GM18858 (cell line): ENCODE data around the gene NOX1.

Source experiments
- ATAC-seq: cut with Tn5 transposase; IDR thresholded peaks from one replicate; pipeline ENCODE4 v1.9.1; 2021; ENCODE audit not compliant: unreplicated experiment

Gene NOX1

GRCh38 chrX:100874325-100874724, at the start of gene NOX1:
NOX1 (minus strand) TSS chrX:100874359; CDS start chrX:100874139, 220 bp downstream.
- ATAC-seq: no peak

- no peak for ATAC-seq
These were observed 41.4 kb upstream of the NOX1 start for GRCh38 chrX:100915562-100915961.

- no peak for ATAC-seq
These were observed 39.0 kb upstream of the NOX1 start for GRCh38 chrX:100913111-100913510.

- no peak for ATAC-seq
These were observed 37.6 kb upstream of the NOX1 start for GRCh38 chrX:100911731-100912130.

- ATAC-seq: no peak
These were observed 31.5 kb upstream of the NOX1 start for GRCh38 chrX:100905620-100906019.

- no peak for ATAC-seq
These were observed 30.3 kb upstream of the NOX1 start for GRCh38 chrX:100904433-100904832.

- no peak for ATAC-seq
These were observed 21.4 kb upstream of the NOX1 start for GRCh38 chrX:100895365-100896075.

DNA sequence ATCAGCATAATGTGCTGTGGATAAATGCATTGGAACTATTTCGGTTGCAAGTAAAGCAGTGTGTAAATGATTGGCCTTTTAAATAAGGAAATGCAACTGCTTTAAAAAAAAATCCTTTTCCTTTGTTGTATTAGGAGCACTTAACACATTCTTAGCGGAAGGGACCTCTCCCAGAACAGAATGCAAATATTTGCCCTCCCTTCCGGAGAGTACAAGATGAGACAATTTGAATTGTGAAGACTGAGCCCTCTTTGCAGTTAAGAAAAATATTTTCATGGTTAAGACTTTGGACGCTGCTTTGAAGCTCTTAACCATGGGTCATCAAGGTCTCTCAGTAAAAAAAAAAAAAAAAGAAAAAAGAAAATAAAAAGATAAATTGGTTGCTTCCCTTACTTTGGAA, 9.5 kb upstream of the NOX1 start:
- ATAC-seq: no peak

GRCh38 chrX:100880368-100880767, 6.2 kb upstream of the NOX1 start:
- ATAC-seq: no peak

GRCh38 chrX:100871594-100872560, 2.3 kb downstream of the NOX1 start:
- no peak for ATAC-seq

- no peak for ATAC-seq
These were observed 3.6 kb downstream of the NOX1 start for GRCh38 chrX:100870527-100870926.

DNA sequence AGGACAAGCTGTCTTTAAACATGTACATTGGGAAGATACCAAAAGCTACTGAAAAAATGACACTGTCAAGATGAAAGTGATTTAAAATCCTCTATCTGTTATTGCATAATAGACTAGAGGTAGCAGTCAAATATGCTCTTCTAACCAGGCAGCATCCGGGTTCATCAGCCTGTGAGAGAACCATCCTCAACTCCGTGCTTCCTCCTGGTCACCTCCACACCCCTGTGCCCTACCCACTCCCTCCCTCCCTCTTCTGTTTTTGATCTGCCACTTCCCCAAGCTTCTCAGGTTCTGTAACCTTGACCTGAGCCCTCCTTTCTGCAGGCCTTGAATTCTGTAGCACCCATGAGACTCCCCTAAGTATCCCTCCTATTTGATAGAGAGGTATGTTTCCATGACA, 5.9 kb downstream of the NOX1 start:
- ATAC-seq: no peak

DNA sequence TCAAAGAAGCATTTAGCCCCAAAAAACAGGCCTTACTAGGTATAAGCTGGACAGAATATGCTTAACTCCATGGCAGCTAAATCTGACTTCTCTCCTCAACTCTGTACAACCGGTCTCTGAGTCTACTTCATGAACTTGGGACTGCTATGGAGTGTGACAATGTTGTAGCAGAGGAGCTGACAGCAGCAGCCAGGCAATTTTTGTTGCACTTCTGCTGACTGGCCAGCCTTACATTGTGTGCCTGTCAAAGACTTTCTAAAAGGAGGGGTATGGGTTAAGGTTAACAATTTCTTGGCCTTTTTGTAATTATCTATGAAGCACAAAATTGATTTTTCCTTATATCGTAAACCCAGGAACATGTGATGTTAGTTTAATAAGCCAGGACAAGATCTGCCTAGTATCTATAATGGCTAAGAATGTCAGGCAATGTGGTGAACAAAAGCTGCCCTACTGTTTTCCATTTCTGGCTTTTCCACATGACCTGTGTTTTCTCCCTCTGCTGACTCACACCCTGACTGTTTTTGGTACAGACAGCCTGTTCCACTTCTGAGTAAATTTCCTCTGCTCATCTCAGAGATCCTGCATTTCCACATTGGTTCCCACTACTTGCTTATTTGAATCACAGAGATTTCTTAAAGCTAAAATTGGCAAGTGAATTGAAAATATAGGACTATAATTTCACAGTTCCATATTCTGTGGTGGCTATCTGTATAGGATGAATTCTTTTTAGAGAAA, 9.3 kb downstream of the NOX1 start:
- ATAC-seq: no peak

- no peak for ATAC-seq
These were observed 10.8 kb downstream of the NOX1 start for GRCh38 chrX:100863326-100863864.

DNA sequence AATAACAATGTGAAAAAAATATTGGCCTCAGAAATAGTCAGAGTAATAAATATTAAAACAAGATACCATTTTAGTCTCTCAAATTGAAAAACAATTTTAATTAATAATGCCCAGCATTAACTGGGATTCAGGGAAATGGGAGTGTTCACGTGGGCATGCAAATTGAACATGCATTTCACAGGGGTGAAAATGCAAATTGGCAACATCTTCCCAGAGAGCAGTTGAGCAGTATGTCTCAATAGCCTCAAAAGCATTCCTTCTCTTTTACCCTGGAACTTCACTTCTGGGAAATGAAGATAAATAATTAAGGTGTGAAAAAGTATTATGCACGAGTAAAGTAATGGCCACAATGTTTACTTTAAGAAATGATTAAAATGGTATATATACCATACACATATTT, 21.3 kb downstream of the NOX1 start:
- ATAC-seq: no peak

DNA sequence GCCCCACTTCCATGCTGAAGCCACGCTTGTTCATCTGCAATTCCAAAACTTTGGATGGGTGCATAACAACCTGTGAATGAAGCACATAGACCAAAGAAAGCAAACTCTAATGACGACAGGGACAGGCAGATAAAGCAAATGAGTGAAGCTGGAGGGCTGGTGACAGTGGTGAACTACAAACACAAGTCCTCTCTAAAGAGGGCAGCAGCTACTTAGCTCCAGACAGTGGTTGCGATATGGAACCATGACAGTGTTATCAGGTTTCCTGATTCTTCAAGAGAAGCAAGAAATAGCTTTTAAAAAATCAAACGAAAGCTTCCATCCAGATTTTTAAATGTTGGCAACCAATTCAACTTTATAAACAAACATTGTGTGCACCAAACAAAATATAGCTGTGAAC, 23.8 kb downstream of the NOX1 start:
- ATAC-seq: no peak

DNA sequence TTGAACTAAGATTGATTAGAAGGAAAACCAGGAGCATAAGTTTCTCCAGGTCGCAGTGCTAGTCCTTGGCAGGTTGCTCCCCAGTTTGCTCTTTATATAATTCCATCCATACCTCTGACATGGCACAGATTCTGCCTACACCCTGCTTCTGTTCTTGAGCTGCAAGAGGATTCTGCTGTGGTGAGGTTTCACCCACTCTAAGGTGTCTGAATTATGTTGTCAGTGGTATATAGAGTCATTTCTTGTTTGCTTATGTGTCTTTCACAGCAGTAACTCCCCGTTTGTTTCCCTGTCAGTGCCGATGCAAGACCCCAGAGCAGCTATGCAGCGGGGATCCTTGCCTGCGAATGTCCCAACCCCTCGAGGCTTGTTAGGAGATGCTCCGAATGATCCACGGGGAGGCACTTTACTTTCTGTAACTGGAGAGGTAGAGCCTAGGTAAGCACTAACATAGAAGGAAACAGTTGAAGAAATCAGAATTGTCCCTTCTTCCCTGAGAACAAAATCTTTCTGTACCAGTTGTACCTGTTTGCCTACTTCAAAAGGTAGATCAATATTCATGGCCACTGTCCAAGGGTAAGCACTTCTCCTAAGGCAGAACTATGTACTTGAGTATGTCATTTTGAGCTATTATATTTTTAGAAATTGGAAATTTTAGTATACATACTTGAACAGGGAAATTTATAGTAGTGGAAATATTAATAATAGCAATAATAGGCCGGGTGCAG, 42.8 kb downstream of the NOX1 start:
- no peak for ATAC-seq

- ATAC-seq: peak; percentile 33
These were observed 43.6 kb downstream of the NOX1 start for GRCh38 chrX:100830547-100830946.

DNA sequence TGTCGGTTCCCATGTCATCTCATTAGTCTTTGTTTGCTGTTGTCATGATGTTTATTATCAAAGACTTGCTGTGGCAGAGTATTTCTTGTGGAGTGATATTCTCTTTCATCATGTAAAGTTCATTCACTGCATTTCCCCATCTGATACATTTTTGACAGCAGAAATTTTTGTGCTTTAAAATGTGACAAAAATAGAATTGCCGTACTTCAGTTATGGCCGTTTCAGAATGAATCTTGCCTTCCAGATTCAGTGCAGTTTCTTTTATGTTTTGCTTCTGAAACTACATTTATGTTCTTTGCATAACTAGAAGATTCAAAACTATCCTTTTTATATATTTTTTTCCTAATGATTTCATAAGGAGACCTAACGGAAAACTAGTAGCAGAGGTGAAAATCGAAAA, 44.0 kb downstream of the NOX1 start:
- ATAC-seq: peak; percentile 15

DNA sequence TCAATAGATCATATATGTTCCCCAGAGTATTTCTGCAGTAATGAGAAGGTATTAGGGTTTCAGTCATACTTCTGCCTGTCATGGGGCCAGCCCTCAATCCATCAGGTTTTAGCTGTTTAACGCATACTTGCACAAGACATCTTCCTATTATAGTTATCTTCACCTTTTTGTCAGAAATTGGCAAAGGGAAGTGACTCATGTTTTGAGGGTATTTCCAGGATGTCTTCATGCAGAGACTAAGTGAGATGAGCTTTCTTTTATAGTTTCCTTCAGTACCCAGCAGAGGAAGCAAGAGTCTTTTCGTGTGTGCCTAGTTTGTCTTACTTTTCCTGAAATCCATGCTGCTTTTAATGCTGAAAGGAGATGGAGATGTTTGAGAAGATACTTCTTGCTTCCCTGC, 44.4 kb downstream of the NOX1 start:
- peak; percentile 79 for ATAC-seq
